Bone marrow (tissue), 2 donors: ENCODE measurements around the gene ASCL5.

Experiments
- DNase-seq, 2 donors: peaks; one replicate each; lab custom pipeline; 2025; lab: John Stamatoyannopoulos, UW

Gene ASCL5

DNA sequence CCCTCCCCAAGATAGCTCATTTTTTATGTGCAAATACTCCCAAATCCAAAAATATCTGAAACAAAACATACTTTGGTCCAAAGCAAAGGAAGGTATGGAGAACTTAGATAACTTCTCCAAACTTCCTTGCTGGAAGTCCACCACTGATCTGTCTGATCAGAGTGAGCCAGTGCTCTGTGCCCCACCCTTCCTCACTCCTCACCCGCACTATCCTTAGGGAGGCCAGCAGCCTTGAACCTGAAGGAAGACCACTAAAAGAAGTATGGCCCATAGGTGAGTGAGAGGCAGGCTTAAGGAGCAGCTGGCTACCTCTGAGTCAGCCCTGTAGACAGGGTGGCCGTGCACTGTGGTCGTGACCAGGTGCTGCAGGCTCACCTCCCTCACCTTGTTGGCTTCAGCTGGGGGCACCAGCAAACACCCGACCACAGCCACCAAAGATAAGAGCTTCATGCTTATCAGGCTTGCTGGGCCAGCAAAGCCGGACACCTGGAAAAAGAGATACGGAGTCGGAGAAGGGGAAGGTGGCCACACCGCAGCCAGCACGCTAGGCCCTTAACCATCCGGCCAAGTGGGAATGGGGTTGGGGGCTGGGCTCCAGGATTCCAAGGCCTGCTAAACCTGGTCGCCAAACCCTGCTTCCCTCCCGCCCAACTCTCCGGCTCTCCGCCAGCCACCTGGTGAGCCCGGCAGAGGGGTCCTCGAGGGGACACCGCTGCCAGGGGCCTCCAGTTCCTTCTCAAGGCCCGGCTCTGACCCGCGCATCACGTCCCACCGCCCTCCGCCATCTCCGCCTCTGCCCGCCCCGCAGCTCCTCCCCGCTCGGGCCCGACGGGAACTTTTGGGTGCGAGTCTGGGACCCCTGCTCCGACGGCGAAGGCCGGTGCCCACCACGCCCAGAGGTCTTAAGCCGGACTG, 26.7 kb upstream of the ASCL5 start:
- no peak for DNase-seq

DNA sequence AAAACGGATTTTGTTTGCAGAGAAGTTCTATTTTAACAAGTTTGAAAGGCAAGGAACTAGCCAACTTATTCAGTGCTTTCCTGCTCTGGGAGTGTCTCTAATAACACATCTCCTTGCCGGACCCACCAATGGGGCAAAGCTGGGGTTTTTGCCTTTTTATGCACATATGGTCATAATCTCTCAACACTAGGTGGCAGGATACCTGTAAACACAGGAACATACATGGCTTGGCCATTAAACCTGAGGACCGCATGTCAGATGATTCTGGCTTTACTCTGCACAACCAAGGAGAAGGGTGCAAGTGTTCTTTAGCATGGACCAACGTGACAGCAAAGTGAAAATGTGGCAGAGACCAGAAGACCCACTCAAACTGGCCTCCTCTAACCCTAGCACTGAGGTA, 22.4 kb upstream of the ASCL5 start:
- DNase-seq: no peak

GRCh38 chr1:201147396-201148015, 20.5 kb upstream of the ASCL5 start:
- DNase-seq: no peak

DNA sequence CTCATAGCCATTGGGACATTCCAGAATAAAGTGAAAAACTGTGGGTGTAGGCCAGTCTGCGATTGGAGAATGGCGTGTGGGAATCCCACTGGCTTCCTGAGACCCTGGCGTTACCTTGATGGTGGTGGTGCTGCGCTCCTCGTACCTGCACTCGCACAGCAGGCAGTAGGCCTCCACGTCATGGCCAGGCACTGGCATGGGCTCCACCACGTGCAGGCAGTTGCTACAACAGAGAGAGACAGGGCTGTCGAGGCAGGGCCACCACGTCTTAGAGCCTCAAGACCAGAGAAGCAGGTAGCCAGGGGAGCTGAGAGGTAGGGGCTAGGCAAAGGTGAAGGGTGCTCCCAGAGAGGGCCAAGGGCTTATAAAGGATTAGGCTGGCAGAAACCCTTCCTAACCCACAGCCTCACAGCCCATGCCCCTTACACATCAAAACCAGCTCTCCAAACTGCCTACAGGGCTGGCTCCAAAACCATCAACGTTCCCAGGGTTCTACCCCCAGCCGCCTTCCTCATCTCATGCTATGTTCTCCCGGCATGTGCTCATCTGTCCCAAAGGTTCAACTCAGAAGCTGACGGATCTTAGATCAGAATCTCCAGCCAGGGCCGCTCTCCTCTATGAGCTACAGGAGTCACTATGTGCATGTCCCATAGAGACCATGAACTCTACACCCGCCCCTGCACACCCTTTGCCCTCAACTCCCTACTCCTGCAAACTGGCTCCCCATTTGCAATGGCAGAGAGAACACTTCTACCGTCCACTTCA, 19.8 kb upstream of the ASCL5 start:
- no peak for DNase-seq

DNA sequence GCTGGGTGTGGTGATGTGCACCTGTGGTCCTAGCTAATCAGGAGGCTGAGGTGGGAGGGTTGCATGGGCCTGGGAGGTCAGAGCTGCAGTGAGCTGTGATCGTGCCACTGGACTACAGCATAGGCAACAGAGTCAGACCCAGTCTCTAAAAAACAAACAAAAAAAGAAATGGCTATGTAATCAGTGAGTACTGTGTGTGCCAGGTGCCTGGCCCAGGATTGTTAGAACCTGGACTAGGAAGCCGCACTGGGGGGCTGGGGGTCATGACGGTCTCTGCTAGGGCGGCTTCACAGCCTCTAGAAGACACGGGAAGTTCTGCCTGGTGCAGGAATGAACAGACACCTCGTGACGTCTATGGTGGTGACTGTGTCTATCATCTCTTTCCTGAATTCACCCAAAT, 18.8 kb upstream of the ASCL5 start:
- no peak for DNase-seq

- no peak for DNase-seq
These were observed 18.1 kb upstream of the ASCL5 start for GRCh38 chr1:201145132-201145531.

DNA sequence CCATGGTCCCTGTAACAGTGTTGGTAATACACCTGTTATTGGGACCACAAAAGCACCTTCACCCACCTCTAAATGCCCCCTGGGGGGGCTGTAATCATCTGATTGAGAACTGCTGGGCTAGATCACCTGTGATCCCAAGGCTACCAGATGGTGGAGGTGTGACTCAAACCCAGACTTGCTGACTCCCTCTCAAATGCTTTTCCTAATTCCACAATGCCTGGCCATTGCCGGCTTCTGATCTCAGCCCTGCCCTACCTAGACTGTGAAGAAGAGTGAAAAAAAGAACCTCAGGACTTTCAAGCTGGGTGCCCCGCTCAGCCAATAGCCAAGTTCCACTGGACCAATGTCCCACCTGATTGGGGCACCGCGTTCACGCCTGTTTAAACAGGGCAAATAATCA, 17.7 kb upstream of the ASCL5 start:
- DNase-seq: no peak

- no peak for DNase-seq
These were observed 17.0 kb upstream of the ASCL5 start for GRCh38 chr1:201143726-201144635.

- no peak for DNase-seq
These were observed 16.1 kb upstream of the ASCL5 start for GRCh38 chr1:201142849-201143725.

- no peak for DNase-seq
These were observed 15.2 kb upstream of the ASCL5 start for GRCh38 chr1:201142011-201142848.

- no peak for DNase-seq
These were observed 14.4 kb upstream of the ASCL5 start for GRCh38 chr1:201141418-201141817.

DNA sequence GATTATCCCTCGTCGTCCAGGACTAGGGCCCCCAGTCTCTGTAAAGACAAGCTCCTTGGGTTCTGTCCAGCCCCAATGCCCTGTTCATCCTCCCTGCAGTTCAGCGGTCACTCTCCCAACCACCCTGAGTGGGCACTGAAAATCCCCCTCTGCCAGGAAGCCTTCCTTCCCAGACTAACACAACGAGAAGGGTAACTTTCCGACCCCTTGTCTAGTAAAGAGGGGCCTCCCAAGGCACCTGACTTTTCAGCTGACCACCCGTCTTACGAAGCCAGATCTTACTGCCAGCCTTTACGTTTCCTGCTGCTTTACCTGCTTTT, 13.9 kb upstream of the ASCL5 start:
- no peak for DNase-seq

DNA sequence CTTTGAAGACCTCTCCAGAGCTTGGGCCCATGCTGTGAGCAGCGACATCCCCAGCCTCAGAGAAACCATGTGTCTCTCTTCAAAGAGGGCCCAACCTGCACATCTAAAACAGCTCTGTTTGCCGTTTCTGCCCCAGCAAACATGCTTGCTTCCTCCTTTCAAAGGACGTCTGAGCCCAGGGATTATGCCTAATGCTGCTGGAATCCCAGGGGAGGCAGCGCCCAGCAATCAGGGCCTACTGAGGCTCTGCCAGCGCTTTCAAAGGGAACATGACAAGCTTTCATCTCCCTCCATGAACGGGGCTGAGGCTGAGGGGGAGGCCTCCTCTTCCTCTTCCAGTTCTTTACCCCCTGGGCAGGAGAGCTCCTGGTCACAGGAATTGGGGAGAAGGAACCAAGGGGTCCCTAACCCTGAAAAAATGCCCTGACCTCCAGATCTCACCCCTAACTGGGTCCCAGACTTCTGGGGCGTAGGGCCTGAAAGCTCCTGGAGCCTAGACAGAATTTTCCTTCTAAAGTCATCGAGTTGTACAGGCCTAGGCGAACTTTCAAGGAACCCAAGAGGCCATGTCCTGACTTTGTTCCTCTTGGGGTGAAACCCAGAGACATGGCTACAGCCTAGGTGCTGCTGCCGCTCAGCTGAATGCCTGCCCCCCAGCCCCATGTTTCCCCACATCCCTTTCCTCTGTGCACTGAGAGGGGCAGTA, 13.4 kb upstream of the ASCL5 start:
- no peak for DNase-seq

GRCh38 chr1:201139756-201140155, 12.8 kb upstream of the ASCL5 start:
- no peak for DNase-seq

- DNase-seq: no peak
These were observed 12.3 kb upstream of the ASCL5 start for GRCh38 chr1:201139306-201139705.

GRCh38 chr1:201138311-201138840, 11.4 kb upstream of the ASCL5 start:
- no peak for DNase-seq

GRCh38 chr1:201137579-201138310, 10.8 kb upstream of the ASCL5 start:
- no peak for DNase-seq

- DNase-seq: no peak
These were observed 10.0 kb upstream of the ASCL5 start for GRCh38 chr1:201137024-201137392.
